ENCODE results near the gene SPATA4.

DNA sequence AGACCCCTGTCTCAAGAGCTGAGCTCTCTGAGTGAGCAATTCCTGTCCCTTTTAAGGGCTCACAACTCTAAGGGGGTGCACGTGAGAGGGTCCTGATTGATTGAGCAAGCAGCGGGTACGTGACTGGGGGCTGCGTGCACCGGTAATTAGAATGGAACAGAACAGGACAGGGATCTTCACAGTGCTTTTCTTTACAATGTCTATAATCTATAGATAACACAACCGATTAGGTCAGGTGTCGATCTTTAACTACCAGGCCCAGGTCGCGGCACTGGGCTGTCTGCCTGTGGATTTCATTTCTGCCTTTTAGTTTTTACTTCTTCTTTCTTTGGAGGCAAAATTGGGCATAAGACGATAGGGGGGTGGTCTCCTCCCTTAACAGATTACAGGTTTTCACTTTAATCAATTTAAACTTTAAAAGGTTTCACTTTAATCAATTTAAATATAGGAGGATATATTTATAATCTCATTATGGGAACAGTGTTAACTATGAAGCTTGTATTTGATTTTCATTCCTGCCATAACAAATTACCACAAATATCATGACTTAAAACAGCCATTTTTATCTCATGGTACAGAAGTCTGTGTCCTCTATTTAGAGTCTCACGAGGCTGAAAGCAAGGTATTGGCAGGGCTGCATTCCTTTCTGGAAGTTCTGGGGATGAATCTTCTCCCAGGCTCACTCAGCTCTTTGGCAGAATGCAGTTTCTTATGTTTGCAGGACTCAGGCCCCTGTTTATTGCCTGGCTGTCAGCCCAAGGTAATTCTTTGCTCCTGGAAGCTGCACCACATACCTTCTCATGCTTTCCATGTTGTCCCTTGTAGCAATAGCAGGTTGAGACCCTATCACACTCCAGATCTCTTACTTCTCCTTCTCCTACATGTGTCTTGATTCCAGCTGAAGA, 5.2 kb downstream of the SPATA4 start:
- TF ChIP-seq POLR2AphosphoS5 (IDR thresholded peaks at IDR 0.05; ENCODE audit: borderline replicate concordance, low read depth, low read length) (no peak), EZH2 (IDR thresholded peaks at IDR 0.05) (no peak), FOXP2 (optimal IDR thresholded peaks at IDR 0.05; ENCODE audit: control extremely low read depth, extremely low read length, insufficient read depth) (no peak)
